NOMO-1 treated with dmso at 0.1 percent for 144 hours (cell line): ENCODE measurements around the gene CDK14.
"Not testable (repeated sequence)": the region's sequence is repeated elsewhere in the genome, so short reads cannot be mapped to it uniquely, and the experiment has no call there.

Experiments
- DNase-seq: peaks from one replicate; lab custom pipeline; 2025; ENCODE audit not compliant: unreplicated experiment; lab: John Stamatoyannopoulos, UW

Gene CDK14

DNA sequence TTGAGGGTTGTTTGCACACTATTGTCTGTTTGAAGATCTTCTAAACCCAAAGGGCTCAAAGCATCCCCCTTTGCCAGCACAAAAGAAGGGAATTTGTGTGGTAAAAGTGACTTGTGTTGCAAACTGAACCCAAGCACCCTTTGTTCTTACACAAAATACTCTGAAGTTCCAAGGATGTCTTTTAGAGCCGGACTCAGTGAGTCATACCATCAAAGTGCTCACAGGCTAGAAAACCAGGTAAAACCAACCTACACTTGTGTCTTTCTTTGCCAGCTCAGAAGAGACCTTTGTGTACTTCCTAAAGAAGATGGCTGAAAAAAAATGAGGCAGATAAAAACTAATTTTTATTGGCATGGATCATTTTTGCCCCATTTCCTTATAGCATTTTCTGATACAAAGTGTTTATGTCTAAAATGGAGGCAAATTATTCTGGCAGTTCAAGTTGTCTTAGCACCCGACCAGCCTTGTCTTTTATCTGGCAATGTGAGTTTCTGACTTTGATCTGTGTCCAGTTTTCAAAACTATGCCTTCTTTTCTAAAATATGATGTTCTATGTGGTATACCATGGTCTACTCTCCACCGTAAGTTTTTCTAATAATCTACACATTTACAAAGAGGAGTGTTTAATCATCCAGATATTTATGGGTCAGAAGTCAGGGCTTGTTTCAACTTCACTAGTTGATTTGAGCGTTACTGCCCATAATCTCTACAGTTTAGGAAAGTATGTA, 539.7 kb downstream of the CDK14 start:
- no peak for DNase-seq

DNA sequence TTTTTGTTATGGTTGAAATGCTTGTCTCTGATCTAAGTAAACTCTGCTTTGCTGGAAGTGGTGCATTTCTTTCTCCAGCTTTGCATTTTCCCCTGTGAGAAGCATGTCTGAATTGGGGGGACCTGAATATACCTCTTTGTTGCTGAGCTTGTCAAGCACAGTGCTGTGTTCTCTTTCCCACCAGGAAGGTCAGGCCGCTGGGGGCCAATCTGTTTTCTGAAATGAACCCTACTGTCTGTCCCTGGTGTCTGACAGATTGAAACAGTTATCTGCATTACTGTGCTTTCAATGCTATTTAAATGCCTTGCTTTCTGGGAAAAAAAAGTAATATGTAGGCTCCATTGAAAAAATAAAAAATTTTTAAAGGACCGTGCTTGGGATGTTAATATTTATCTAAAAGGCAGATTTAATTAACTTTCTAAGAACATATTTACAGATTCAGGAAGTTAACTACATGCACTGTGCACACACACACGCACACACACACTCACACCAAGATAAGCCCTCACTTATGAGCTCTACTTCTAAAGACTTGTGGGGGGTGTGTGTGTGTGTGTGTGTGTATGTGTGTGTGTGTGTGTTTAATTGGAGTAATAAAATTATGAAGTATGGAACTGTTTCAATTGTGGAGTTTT, 541.1 kb downstream of the CDK14 start:
- no peak for DNase-seq

DNA sequence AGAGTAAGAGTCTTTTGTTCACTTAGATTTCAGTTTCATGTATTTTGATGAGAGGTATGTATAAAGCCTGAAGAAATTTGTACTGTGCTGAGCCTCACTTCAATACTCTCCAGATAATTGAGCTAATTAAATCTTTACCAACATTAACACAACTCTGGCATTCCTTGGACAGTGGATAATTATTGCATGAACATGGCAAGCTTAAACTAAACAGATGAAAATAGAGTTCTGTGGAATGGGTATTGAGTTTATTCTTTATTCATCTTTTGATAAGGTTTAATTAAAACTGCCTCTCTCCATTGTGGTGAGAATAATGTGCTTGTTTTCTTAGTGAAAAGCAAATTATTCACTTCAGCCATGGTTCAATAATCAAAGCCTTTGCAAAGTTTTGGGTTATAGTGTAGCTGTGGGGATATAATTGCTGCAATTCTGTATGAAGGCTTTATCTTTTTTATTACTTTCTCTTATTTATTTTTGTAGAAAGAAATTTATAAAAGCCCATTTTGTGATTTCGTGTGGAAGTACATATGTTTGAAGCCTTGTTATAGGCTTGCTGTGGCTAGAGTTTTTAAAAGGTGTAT, 541.8 kb downstream of the CDK14 start:
- DNase-seq: no peak

DNA sequence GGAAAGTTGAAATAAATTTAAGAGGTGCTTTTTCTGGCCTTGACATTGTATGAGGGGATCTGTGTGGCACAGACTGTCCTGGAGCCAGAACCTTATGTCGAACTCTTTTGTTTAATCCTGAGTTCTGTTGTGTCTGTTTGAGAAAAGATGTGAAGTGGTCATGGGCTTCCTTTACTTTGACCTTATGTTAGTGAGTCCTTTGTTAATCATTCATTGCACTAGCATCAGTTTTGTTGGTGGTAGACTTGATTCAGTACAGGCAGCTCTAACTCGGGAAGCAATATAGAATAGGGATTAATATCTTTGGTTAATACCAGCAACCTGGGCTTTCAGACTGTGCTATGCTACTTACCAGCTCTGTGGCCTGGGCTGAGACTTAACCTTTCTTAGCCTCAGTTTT, 544.2 kb downstream of the CDK14 start:
- DNase-seq: no peak

DNA sequence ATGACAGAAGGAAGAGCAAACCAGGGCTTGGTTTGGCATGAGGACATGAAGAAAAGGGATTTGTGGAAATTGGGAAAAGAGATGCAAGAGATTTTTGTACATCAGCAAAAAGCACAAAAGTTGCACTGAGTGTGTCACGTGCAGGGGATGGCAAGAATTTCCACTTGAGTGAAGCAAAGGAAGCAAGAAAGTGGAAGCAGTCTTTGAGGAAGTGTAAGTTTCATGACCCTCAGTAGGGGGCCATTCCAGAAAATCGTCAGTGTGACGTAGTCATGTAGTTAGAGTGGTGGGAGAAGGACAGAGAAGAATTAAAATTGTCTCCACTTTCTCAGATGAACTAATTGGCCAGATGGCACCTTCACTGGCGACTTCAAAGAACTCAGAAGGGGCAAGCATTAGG, 544.9 kb downstream of the CDK14 start:
- DNase-seq: peak; percentile 69

DNA sequence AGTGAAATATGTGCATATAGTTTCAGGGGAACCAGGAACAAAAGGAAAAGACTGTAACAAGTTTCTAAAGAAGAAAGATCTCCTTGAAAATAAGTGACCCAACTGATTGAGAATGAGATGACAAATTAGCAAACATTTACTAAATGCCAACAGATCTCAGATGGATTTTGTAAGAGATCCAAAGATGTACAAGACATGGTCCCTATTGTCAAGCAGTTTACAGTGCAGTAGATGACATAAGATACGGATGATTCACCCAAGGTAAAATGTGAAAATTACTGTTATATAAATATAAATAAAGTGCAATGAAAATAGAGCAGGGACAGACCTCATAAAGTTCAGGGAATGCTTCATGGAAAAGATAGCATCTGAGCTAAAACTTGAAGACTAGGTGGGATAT, 546.6 kb downstream of the CDK14 start:
- DNase-seq: no peak

DNA sequence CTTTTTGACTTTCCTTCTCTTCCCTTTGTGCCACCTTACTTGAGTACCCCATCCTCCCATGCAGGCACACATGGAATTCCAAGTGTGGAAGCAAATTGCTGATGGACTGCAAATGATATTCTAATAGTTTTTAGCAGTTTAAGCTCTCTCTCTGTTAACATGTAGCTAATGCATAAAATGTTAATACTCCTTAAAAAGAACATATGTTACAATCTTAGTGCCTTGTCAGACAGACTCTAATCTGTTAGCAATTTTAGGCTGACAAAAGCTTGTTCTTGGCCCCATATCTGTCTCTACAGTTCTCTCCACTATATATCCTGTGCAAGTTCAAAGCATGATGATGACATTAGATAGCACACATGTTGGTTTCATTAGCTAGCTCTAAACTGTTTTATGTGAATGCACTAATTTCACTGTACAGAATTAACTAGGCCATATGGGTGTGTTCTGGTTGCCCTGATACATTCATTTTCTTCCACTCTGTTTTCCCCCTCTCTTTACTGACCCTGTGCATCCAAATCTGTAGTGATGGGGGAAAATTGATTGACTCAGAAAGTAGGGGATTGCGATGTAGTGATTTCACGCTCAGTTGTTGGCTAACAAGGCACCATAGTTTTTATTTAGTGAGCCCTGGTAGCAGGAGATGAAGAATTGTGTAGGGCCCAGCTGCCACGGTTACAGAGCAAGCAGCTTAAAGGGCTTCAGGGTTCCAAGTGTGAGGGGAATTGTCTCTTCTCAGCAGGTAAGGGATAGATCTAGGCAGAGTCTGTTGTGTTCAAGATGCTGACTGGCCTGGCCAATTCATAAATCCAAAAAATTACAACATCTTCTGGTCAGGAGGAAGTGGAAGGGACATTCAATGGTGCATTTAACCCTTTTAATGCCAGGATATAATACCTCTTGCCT, 553.5 kb downstream of the CDK14 start:
- no peak for DNase-seq

DNA sequence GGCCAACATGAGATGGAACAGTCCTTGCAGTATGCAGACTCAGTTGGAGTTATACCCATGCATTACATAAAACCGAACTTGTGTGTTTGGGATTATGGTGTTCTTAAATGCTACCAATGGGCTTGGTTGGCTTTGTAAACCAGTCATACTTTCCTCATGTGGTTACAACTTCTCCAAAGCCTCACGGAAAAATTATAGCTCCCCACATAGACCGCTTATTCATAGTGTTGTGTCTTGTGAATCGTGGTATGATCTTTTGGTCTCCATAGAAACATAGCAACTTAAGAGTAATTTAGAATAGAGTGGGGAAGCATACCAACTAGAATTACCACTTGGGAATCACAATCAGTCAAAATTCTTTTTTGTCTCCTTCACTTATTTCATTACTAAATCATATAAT, 555.8 kb downstream of the CDK14 start:
- DNase-seq: no peak

DNA sequence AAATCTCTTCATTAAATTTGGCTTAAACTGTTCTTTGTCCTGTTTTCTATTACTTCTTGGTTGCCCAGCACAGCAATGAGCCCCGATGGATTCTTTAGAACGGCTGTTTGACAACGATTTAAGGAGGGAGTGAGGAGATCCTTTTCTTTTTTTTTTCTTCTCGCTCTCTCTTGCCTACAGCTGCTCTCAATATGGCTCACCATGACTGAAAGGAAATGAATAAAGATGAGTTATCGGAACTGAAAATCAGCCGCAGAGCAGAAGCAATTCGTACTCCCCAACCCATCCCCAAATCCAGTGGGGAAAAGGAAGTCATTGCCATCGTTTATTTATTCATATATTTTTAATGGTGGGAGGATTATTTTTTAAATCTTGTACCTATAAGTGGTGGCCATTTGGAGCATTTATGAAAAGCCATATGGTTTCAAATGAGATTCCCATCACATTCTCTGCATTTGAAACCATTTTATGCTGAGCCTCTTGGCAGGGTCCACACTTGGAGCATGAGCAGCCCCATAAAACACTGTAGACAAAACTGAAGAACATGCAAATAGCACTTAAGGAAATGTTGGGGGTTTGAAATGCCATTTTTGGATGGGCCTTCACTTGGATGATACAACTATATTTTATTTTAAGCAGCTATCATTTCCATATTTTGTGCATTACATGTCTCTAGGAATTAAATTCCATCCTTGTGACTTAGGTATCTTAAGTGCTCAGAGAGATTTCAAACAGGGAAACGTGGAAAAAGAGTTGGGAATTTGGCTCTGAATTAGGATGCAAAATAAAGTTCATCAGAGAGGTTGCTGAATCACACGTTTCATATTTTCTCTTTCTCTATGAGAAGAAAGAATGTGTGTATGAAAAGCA, 560.4 kb downstream of the CDK14 start:
- no peak for DNase-seq

DNA sequence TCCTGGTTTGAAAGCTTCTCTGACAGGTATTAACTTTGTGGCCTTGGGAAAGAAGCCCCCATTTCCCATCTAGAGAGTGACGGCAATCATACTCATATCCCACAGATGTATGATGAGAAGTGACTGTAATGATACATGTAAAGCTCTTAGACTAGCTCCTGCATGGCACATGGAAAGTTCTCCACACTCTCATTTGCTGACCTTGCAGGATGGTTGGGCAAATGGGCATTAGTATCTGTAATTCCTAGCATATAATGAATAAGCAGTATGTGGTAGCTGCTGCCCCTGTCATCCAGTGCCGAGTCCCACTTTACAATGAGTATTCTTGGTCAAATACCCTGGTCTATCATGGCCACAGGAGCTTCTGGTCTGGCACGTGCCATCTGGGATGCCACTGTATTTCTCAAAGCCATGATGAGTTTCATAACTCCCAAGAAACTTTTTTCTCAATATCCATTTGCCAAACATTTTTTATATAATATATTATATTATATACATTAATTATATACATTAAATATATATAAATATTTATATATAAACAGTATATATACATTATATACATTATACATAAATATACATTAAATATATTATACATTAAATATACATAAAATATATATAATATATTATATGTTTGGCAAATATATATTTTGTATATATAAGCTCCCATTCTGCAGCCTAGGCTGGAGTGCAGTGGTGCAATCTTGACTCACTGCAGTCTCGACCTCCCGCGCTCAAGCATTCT, 561.6 kb downstream of the CDK14 start:
- no peak for DNase-seq

DNA sequence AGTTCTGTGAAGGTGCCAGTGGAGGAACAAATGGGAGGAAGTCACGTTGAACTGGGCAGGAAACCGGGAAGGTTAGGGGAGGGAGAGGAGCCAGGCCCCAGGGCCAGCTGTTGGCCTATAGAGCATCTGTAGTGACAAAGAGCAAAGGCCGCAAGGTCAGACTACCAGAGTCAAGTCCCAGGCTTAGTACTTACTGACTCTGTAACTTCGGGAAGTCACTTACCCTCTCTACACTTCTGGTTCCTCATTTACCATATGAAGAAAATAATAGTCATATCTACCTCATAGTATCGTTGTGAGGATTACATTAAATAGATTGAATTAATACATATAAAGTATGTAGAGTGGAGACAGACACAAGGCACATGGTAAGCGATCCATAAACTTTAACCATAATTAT, 566.3 kb downstream of the CDK14 start:
- no peak for DNase-seq

DNA sequence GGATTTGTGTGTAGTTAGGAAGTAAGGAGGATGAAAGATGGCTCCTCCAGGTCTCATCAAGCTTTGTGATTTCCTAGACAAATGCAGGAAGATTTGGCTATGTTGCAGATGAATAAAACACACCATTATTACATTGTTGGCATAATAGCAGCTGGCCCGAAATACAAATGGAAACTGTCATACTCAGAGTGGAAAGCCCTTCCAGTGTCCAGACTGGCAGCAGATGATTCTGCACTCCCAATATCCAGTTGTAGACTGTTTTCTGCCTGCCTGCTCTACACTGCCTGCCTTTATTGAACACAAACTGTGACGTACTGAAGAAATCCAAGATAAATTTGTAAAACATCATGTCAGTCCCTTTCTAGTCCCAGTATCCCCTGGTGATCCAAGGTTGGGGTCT, 568.4 kb downstream of the CDK14 start:
- no peak for DNase-seq

DNA sequence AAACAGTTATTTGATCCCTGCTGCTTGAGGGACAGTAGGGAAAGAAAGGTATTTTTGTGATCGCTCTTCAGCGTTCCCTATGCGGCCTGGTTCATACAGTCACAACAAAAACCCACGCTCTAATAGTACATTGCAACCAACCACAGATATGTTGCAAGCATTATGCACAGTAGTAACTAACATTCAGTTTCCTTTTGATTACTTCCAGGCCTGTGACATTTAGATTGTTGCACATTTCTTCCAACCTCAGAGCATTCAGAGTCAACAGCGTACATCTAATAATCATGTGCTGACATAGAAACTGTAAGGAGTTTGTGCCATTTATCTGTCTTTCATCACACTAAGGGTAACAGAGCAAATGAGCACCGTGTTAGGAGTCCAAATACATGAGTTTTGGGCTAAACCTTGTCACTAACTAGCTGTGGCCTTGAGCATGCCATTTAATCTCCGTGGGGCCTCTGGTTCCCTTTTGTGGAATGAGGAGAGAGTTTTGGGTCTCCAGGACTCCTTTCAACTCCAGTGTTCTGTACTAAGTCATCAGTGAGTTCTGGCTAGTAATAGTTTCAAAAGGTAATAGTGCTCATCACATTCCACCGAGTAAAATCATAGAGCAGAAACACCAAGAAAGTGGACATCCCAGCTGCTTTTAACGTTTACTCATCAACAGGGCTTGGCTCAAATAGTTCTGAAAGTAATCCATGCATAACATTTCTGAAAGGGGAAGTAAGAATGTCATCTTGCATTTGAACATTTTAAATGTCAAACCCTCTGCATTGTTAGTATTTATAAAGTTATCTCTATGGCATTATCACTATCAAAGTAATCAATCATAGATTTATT, 569.1 kb downstream of the CDK14 start:
- DNase-seq: peak; percentile 81

DNA sequence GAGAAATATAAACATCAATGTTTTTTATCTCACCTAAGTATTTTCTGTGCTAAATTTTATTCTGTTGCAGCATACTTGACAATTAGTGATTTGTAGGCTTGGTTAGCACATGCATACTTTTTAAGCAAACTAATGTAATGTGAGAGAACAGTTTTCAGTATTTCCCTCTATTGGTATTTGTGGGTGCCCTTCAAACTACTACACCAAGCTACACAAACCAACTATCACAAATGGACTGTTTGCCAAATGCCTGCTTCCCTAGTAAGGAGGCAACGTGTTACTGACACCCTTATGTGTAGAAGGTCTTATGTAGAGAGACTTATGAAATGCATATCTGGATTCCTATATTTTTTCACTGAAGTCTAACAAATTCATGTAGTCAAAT, 569.7 kb downstream of the CDK14 start:
- no peak for DNase-seq

DNA sequence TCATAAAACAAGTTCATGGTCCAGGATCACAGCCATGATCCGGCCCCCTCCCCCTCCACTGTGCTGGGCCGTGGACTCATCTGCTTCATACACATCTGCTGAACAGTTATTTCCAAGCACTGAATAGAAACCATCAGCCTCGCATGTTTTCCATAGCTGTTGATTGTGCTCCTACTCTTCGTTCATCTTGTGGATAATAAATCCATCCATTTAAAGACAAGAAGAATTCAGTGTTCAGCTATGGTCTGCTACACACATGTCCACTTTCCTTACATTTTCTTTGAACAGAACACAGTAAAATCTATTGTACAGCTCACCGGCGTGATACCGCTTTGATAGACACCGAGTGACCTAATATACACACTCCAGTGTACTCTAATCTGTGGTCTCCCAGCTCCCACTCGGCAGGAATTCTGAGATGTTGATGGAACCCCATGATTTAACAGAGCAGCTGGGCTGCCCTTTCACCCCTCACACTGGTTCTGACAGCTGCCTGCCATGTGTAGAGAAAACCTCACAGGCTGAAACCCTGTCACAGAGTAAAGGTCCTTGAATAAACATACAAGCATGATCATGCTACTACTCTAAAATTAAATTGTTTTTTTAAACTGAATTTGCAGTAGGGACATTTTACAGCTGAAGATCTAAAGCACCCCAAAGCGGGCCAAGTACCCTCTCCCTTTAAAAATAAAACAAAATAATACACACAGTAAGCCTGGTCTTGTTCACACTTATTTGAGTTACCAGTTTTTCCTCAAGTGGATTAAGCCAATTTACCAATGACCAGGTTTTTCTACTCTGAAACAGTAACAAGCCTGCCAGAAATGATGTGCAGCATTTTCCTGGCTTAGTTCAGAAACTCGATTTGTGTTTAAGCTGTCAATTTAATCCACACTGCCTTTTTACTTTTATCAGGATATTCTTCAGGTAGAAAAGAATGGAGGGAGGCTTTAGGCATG, 573.0 kb downstream of the CDK14 start:
- DNase-seq: no peak

DNA sequence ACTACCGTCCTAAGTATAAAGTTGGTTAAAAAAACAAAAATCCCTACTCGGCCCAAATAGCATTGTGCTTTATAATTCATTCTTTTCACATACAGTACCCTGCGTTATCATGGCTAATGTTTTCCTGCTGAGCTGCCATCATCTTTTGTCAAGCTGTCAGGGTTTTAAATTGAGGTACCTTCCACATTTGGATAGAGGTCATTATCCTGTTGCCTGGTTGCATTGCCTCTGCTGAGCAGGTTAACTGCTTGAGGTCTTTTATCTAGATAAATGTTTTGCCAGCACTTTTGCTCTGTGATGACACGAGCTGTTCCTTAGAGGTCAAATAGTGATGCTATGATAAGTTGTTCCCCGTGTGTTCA, 573.7 kb downstream of the CDK14 start:
- no peak for DNase-seq

DNA sequence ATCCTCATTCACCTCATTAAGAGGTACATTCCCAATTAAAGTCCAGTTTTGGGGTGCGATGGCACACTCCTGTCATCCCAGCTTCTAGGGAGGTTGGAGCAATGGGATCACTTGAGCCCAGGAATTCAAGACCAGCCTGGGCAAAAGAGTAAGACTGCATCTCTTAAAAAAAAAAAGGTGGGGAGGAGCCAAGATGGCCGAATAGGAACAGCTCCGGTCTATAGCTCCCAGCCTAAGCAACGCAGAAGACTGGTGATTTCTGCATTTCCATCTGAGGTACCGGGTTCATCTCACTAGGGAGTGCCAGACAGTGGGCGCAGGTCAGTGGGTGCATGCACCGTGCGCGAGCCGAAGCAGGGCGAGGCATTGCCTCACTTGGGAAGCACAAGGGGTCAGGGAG, 577.1 kb downstream of the CDK14 start:
- DNase-seq: not testable (repeated sequence)

DNA sequence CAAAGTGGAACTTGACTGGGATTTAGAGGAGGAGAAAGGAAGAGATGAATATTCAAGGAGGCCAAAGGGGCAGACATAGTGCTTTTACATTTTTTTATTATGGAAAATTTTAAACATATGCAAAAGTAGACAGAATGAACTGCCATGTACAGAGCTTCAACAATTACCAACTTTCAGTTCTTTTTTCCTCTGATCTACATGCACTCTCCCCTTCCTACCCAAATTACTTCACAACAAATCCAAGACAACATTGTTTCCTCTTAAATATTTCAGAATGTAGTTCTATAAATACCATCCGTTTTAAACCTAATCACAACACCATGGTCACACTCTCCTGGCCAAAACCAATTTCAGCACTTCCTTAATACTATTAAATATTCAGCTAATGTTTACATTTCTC, 584.6 kb downstream of the CDK14 start:
- DNase-seq: peak; percentile 15
